Effector memory CD4-positive, alpha-beta T cell (primary cell): ENCODE results near the gene ODR4.
"Not testable (repeated sequence)": the region's sequence is repeated elsewhere in the genome, so short reads cannot be mapped to it uniquely, and the experiment has no call there.

ENCODE experiments used
- DNase-seq, 3 donors: peaks; one replicate each; pipeline ENCODE4 v3.0.0-alpha.2; 2020
- H3K27ac ChIP-seq: 2 replicates; pipeline ENCODE4 v1.7.0; 2013; ENCODE audit warnings: mild to moderate bottlenecking, low read length, moderate library complexity; ENCODE audit not compliant: insufficient read depth, poor library complexity, severe bottlenecking
- H3K27me3 ChIP-seq: replicated peaks from 2 replicates; pipeline ENCODE4 v1.7.0; 2013; ENCODE audit warnings: mild to moderate bottlenecking, low read length; ENCODE audit not compliant: insufficient read depth, control insufficient read depth, poor library complexity, severe bottlenecking
- H3K36me3 ChIP-seq: 2 replicates; pipeline ENCODE4 v1.7.0; 2013; ENCODE audit warnings: mild to moderate bottlenecking, low read length, moderate library complexity; ENCODE audit not compliant: control insufficient read depth, insufficient read depth
- H3K4me1 ChIP-seq: 2 replicates; pipeline ENCODE4 v1.7.0; 2013; ENCODE audit warnings: low read length, mild to moderate bottlenecking; ENCODE audit not compliant: control insufficient read depth, insufficient read depth, poor library complexity, severe bottlenecking
- H3K4me3 ChIP-seq: 2 replicates; pipeline ENCODE4 v1.7.0; 2013; ENCODE audit warnings: low read length, low read depth, mild to moderate bottlenecking; ENCODE audit not compliant: insufficient read depth, poor library complexity, severe bottlenecking
- H3K9me3 ChIP-seq: 2 replicates; pipeline ENCODE4 v1.7.0; 2013; ENCODE audit warnings: mild to moderate bottlenecking, low read length, moderate library complexity; ENCODE audit not compliant: control insufficient read depth

Gene ODR4

GRCh38 chr1:186443638-186444037 is 68.0 kb downstream of the ODR4 start:
- no peaks in the 10 kb centered on the region for H3K9me3 ChIP-seq
- H3K4me3 ChIP-seq = no peak overlapping the region
- H3K36me3 ChIP-seq = no peaks in the 10 kb centered on the region
- H3K27ac ChIP-seq = no peak overlapping the region
- no peaks in the 10 kb centered on the region for H3K4me1 ChIP-seq
- no peaks in the 10 kb centered on the region for H3K27me3 ChIP-seq
- DNase-seq = no peak

GRCh38 chr1:186446152-186446551 is 70.5 kb downstream of the ODR4 start:
- DNase-seq = no peak
- Histone ChIP-seq H3K4me3 (no peak overlapping the region), H3K27ac (no peak overlapping the region), H3K27me3 (no peaks in the 10 kb centered on the region), H3K36me3 (no peaks in the 10 kb centered on the region), H3K4me1 (no peaks in the 10 kb centered on the region), H3K9me3 (no peaks in the 10 kb centered on the region)

- DNase-seq = no peak
Observed at GRCh38 chr1:186454981-186455380, 79.3 kb downstream of the ODR4 start.

GRCh38 chr1:186456729-186457255 is 81.2 kb downstream of the ODR4 start:
- Histone ChIP-seq H3K27me3 (no peaks in the 10 kb centered on the region), H3K36me3 (no peaks in the 10 kb centered on the region), H3K9me3 (no peaks in the 10 kb centered on the region), H3K4me1 (no peaks in the 10 kb centered on the region), H3K27ac (no peak overlapping the region), H3K4me3 (no peak overlapping the region)
- no peak for DNase-seq

More at GRCh38 chr1:186454981-186455380, 79.3 kb downstream of the ODR4 start:
- no peak overlapping the region for H3K27ac ChIP-seq
- no peaks in the 10 kb centered on the region for H3K9me3 ChIP-seq
- no peaks in the 10 kb centered on the region for H3K36me3 ChIP-seq
- no peak overlapping the region for H3K4me3 ChIP-seq
- no peaks in the 10 kb centered on the region for H3K27me3 ChIP-seq
- H3K4me1 ChIP-seq = no peaks in the 10 kb centered on the region

- not testable (repeated sequence) for H3K27ac ChIP-seq, H3K27me3 ChIP-seq, DNase-seq, H3K36me3 ChIP-seq, H3K9me3 ChIP-seq, H3K4me3 ChIP-seq, H3K4me1 ChIP-seq
Observed at GRCh38 chr1:186459161-186459560, 83.5 kb downstream of the ODR4 start.

GRCh38 chr1:186461014-186461413 is 85.4 kb downstream of the ODR4 start, which contains the start of gene PDC:
Gene PDC (minus strand): TSS chr1:186461114. CDS start chr1:186449459, 11,655 bp downstream.
- Histone ChIP-seq H3K27me3 (no peaks in the 10 kb centered on the region), H3K9me3 (no peaks in the 10 kb centered on the region), H3K4me3 (no peak within 1 kb of the TSS), H3K4me1 (no peaks in the 10 kb centered on the region), H3K36me3 (no peaks in the 10 kb centered on the region), H3K27ac (no peak within 1 kb of the TSS)
- no peak for DNase-seq

- no peak overlapping the region for H3K27ac ChIP-seq
- DNase-seq = no peak
- H3K27me3 ChIP-seq = no peaks in the 10 kb centered on the region
- H3K36me3 ChIP-seq = no peaks in the 10 kb centered on the region
- no peak overlapping the region for H3K4me3 ChIP-seq
- no peaks in the 10 kb centered on the region for H3K4me1 ChIP-seq
- H3K9me3 ChIP-seq = no peaks in the 10 kb centered on the region
Observed at GRCh38 chr1:186463511-186463910, 87.9 kb downstream of the ODR4 start.

GRCh38 chr1:186463926-186464325 is 88.3 kb downstream of the ODR4 start:
- DNase-seq = no peak
- Histone ChIP-seq H3K9me3 (no peaks in the 10 kb centered on the region), H3K27me3 (no peaks in the 10 kb centered on the region), H3K27ac (no peak overlapping the region), H3K36me3 (no peaks in the 10 kb centered on the region), H3K4me1 (no peaks in the 10 kb centered on the region), H3K4me3 (no peak overlapping the region)

GRCh38 chr1:186465491-186465890 is 89.9 kb downstream of the ODR4 start:
- not testable (repeated sequence) for H3K36me3 ChIP-seq, DNase-seq, H3K4me3 ChIP-seq, H3K4me1 ChIP-seq, H3K9me3 ChIP-seq, H3K27me3 ChIP-seq, H3K27ac ChIP-seq

- no peak overlapping the region for H3K27ac ChIP-seq
- H3K27me3 ChIP-seq = no peaks in the 10 kb centered on the region
- no peaks in the 10 kb centered on the region for H3K9me3 ChIP-seq
- H3K4me1 ChIP-seq = no peaks in the 10 kb centered on the region
- H3K36me3 ChIP-seq = no peaks in the 10 kb centered on the region
- H3K4me3 ChIP-seq = no peak overlapping the region
- no peak for DNase-seq
Observed at GRCh38 chr1:186465946-186466345, 90.3 kb downstream of the ODR4 start.
